Measurements from ENCODE around the gene PP2D1. TPM values are rescaled to one million over a fixed set of nuclear protein-coding genes. Genes with fewer than 3 reads are reported as not detected.
"Not testable (repeated sequence)": the region's sequence is repeated elsewhere in the genome, so short reads cannot be mapped to it uniquely, and the experiment has no call there.

PP2D1 gene
- total and polyA plus RNA-seq, 2 experiments from 2014 or later = 0.23 TPM; not detected in 1

DNA sequence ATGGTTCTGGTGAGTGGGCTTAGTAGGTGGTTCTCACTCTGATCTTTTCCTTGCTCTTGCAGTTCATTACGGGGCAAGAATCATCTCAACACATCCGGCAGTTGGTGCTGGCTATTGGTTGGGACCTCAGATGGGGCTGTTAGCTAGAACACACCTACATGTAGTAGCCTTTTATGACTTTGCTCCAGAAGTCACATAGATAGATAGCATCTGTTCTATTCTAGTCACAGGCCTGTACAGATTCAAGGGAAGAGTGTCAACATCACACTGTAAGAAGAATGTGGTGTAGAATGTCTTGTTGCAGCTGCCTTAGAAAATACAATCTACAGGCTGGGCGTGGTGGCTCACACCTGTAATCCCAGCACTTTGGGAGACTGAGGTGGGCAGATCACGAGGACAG lies 50.1 kb downstream of the PP2D1 start:
- WGBS (ENCODE audit: low lambda C conversion rate, missing lambda C conversion rate) = 97% methylated on average over 4 of the region's 4 CpGs
- Histone ChIP-seq H2AFZ (no peak overlapping the region), H3K27me3 (no peaks in the 10 kb centered on the region), H3K4me2 (no peak overlapping the region), H3K36me3 (replicated peaks; ENCODE audit: insufficient read depth, low read depth) (no peaks in the 10 kb centered on the region), H3K9me2 (replicated peaks; ENCODE audit: insufficient read depth) (no peaks in the 10 kb centered on the region), H4K20me1 (ENCODE audit: insufficient read depth, poor library complexity, severe bottlenecking) (peaks cover 83% of the 10 kb centered on the region), H3K4me1 (ENCODE audit: insufficient read depth) (no peaks in the 10 kb centered on the region), H3K27ac (no peak overlapping the region), H3K4me3 (no peak overlapping the region), H3K79me2 (peaks cover 100% of the 10 kb centered on the region), H3K9me3 (ENCODE audit: low read depth) (no peaks in the 10 kb centered on the region)
- TF ChIP-seq EZH2 (IDR thresholded peaks at IDR 0.05; ENCODE audit: borderline replicate concordance) = no peak
- TF ChIP-seq EZH2phosphoT487 (IDR thresholded peaks at IDR 0.05; ENCODE audit: low read depth, severe bottlenecking, unreplicated experiment) = no peak
- TF ChIP-seq, protein P1, sequence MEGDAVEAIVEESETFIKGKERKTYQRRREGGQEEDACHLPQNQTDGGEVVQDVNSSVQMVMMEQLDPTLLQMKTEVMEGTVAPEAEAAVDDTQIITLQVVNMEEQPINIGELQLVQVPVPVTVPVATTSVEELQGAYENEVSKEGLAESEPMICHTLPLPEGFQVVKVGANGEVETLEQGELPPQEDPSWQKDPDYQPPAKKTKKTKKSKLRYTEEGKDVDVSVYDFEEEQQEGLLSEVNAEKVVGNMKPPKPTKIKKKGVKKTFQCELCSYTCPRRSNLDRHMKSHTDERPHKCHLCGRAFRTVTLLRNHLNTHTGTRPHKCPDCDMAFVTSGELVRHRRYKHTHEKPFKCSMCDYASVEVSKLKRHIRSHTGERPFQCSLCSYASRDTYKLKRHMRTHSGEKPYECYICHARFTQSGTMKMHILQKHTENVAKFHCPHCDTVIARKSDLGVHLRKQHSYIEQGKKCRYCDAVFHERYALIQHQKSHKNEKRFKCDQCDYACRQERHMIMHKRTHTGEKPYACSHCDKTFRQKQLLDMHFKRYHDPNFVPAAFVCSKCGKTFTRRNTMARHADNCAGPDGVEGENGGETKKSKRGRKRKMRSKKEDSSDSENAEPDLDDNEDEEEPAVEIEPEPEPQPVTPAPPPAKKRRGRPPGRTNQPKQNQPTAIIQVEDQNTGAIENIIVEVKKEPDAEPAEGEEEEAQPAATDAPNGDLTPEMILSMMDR (IDR thresholded peaks at IDR 0.05; ENCODE audit: poor library complexity) = no peak
- peak; percentile 5 for DNase-seq (ENCODE audit: low spot score)

DNA sequence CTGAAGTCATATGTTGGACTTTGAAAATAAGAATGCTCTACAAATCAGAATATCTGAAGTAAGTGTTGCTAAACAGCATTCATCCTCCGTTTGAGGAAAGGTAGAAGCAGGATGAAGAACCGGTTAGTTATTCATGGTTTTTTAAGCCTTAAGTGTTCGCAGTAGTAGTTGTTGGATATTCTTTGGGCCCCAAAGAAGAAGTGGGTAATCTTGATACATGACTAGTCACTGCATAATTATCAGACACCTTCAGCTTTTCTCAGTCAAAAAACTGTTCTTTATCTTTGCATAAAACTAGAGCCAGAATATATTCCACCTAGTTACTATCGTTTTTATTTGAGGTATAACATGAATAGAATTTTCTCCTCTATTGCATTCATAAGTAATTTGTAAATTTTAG lies 51.4 kb downstream of the PP2D1 start:
- Histone ChIP-seq H3K4me1 (ENCODE audit: insufficient read depth) (no peaks in the 10 kb centered on the region), H3K4me2 (no peak overlapping the region), H3K27me3 (no peaks in the 10 kb centered on the region), H3K79me2 (peaks cover 100% of the 10 kb centered on the region), H4K20me1 (ENCODE audit: insufficient read depth, poor library complexity, severe bottlenecking) (peaks cover 83% of the 10 kb centered on the region), H2AFZ (no peak overlapping the region), H3K9me3 (ENCODE audit: low read depth) (no peaks in the 10 kb centered on the region), H3K9me2 (replicated peaks; ENCODE audit: insufficient read depth) (no peaks in the 10 kb centered on the region), H3K36me3 (replicated peaks; ENCODE audit: insufficient read depth, low read depth) (no peaks in the 10 kb centered on the region), H3K27ac (no peak overlapping the region), H3K4me3 (no peak overlapping the region)
- WGBS (ENCODE audit: low lambda C conversion rate, missing lambda C conversion rate) = 95% methylated on average over 4 of the region's 4 CpGs
- DNase-seq (ENCODE audit: low spot score) = no peak
- TF ChIP-seq, protein P1 (IDR thresholded peaks at IDR 0.05; ENCODE audit: poor library complexity) = no peak
- no peak for TF ChIP-seq EZH2phosphoT487 (IDR thresholded peaks at IDR 0.05; ENCODE audit: low read depth, severe bottlenecking, unreplicated experiment)

DNA sequence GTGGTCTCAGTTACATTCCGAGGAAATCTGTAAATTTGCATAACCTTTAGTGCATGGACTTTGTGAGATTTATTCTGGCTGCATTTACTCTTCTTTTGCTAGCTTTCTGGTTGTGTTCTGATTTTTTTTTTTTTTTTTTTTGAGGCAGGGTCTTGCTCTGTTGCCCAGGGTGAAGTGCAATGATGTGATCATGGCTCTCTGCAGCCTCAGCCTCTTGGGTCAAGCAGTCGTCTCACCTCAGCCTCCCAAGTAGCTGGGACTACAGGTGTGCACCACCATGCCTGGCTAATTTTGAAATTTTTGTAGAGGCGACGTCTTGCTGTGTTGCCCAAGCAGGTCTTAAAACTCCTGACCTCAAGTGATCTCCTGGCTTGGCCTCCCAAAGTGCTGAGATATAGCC lies 52.6 kb downstream of the PP2D1 start:
- Histone ChIP-seq H3K4me3 (no peak overlapping the region), H2AFZ (no peak overlapping the region), H3K9me2 (replicated peaks; ENCODE audit: insufficient read depth) (no peaks in the 10 kb centered on the region), H3K27ac (no peak overlapping the region), H4K20me1 (ENCODE audit: insufficient read depth, poor library complexity, severe bottlenecking) (peaks cover 84% of the 10 kb centered on the region), H3K79me2 (peaks cover 100% of the 10 kb centered on the region), H3K4me1 (ENCODE audit: insufficient read depth) (no peaks in the 10 kb centered on the region), H3K9me3 (ENCODE audit: low read depth) (no peaks in the 10 kb centered on the region), H3K27me3 (no peaks in the 10 kb centered on the region), H3K36me3 (replicated peaks; ENCODE audit: insufficient read depth, low read depth) (no peaks in the 10 kb centered on the region), H3K4me2 (no peak overlapping the region)
- TF ChIP-seq, protein P1 (IDR thresholded peaks at IDR 0.05; ENCODE audit: poor library complexity) = no peak
- TF ChIP-seq EZH2 (IDR thresholded peaks at IDR 0.05; ENCODE audit: borderline replicate concordance) (no peak), EZH2phosphoT487 (IDR thresholded peaks at IDR 0.05; ENCODE audit: low read depth, severe bottlenecking, unreplicated experiment) (no peak)
- no peak for DNase-seq (ENCODE audit: low spot score)
- WGBS (ENCODE audit: low lambda C conversion rate, missing lambda C conversion rate) = 71% methylated on average over 4 of the region's 4 CpGs

DNA sequence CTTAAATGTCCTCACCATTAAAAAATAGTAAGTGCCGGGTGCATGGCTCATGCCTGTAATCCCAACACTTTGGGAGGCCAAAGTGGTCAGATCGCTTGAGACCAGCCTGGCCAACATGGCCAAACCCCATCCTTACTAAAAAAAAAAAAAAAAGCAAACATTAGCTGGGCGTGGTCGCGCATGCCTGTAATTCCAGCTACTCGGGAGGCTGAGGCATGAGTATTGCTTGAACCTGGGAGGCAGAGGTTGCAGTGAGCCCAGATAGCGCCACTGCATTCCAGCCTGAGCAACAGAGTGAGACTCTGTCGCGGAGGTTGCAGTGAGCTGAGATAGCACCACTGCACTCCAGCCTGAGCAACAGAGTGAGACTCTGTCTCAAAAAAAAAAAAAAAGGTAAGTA lies 54.7 kb downstream of the PP2D1 start:
- Histone ChIP-seq H3K79me2 (peaks cover 100% of the 10 kb centered on the region), H4K20me1 (ENCODE audit: insufficient read depth, poor library complexity, severe bottlenecking) (peaks cover 85% of the 10 kb centered on the region)
- H3K9me3 ChIP-seq (ENCODE audit: low read depth); H3K9me2 ChIP-seq (replicated peaks; ENCODE audit: insufficient read depth); H3K4me3 ChIP-seq; H2AFZ ChIP-seq; DNase-seq (ENCODE audit: low spot score); H3K4me2 ChIP-seq; H3K27ac ChIP-seq; H3K36me3 ChIP-seq (replicated peaks; ENCODE audit: insufficient read depth, low read depth); H3K27me3 ChIP-seq; H3K4me1 ChIP-seq (ENCODE audit: insufficient read depth): not testable (repeated sequence)
- 92% methylated on average over 9 of the region's 9 CpGs for WGBS (ENCODE audit: low lambda C conversion rate, missing lambda C conversion rate)
